ENCODE measurements around the gene MYOCD.

The MYOCD gene

GRCh38 chr17:12768255-12768654 lies 102.6 kb downstream of the MYOCD start:
- no peak for DNase-seq

- DNase-seq, result no peak
Observed at GRCh38 chr17:12769981-12770380, 104.3 kb downstream of the MYOCD start.

GRCh38 chr17:12773153-12773552 lies 107.5 kb downstream of the MYOCD start:
- DNase-seq, result no peak

GRCh38 chr17:12789075-12789480 lies 123.4 kb downstream of the MYOCD start:
- DNase-seq, result no peak

- no peak for DNase-seq
Observed at GRCh38 chr17:12789481-12790248, 124.0 kb downstream of the MYOCD start, which contains the start of gene ARHGAP44. Gene ARHGAP44 (plus strand): TSS chr17:12789498. CDS start chr17:12789839, 341 bp downstream.

- DNase-seq, result no peak
Observed at GRCh38 chr17:12790249-12791106, 124.8 kb downstream of the MYOCD start.

- DNase-seq, result no peak
Observed at GRCh38 chr17:12794919-12795532, 129.3 kb downstream of the MYOCD start.

- no peak for DNase-seq
Observed at GRCh38 chr17:12800855-12801365, 135.2 kb downstream of the MYOCD start.

- DNase-seq, result no peak
Observed at GRCh38 chr17:12806630-12807029, 140.9 kb downstream of the MYOCD start.

GRCh38 chr17:12808723-12809122 lies 143.0 kb downstream of the MYOCD start:
- no peak for DNase-seq

- DNase-seq, result no peak
Observed at GRCh38 chr17:12812877-12813276, 147.2 kb downstream of the MYOCD start.

- DNase-seq, result no peak
Observed at GRCh38 chr17:12813664-12814063, 148.0 kb downstream of the MYOCD start.

- DNase-seq, result no peak
Observed at GRCh38 chr17:12814718-12815117, 149.0 kb downstream of the MYOCD start.

GRCh38 chr17:12815642-12816141 lies 150.0 kb downstream of the MYOCD start:
- DNase-seq, result no peak
